ENCODE data around the gene PSMA6. TPM values are rescaled to one million over a fixed set of nuclear protein-coding genes. Genes with fewer than 3 reads are reported as not detected.
A peak's percentile ranks its signal among the peaks of the same experiment; 100 is the strongest.

The PSMA6 gene
- total and polyA plus RNA-seq, 2 of the 8 experiments (the other 6 are each of a cell fraction or from before 2014, with no cell fraction given): 180 to 238 TPM

DNA sequence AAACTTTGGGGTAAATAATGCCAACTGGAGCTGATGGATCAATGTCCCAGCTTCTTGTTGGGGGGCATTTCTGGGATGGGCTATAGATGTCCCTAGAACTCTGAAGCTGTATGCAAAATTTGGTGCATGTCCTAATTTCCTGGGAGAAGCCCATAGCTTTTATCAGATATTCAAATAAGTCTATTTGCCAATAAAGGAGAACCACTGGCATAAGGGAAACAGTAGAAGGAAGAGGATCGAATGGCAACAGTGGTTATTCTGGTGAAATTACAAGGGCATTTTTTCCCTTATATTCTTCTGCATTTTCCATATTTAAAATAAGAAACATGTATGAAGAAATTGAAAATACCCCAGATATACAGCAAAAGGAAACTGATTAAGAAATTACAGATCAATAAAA, 34.2 kb downstream of the PSMA6 start:
- H2BK15ac ChIP-seq (ENCODE audit: low read length): no peak overlapping the region
- H3K23ac ChIP-seq (ENCODE audit: insufficient read length): no peak overlapping the region
- H2BK20ac ChIP-seq (ENCODE audit: low read length): 0 out of 2 replicates have a peak overlapping the region, but pooled peaks have one; percentile 61
- no peak overlapping the region for H4K5ac ChIP-seq (ENCODE audit: insufficient read length, low read depth, low read length)
- no peaks in the 10 kb centered on the region for H4K20me1 ChIP-seq (replicated peaks in 1 of 2; ENCODE audit: control insufficient read depth in 1 of 2, insufficient read depth in 2 of 2, low read length in 2 of 2)
- H3K4ac ChIP-seq (replicated peaks; ENCODE audit: insufficient read length, low read depth, low read length): no peak overlapping the region
- DNase-seq (ENCODE audit: low read depth in 1 of 2, low spot score in 2 of 2): peak in 1 of 2 experiments; percentile 4
- no peaks in the 10 kb centered on the region for H3K79me1 ChIP-seq (ENCODE audit: low read depth, low read length)
- no peak overlapping the region for H2AK5ac ChIP-seq (ENCODE audit: low read depth, low read length)
- no peak overlapping the region for H3K9ac ChIP-seq (replicated peaks in 1 of 4; ENCODE audit: extremely low read depth in 1 of 4, low read depth in 3 of 4, low read length in 3 of 4)
- H3K14ac ChIP-seq (ENCODE audit: insufficient read length): no peak overlapping the region
- H3K4me1 ChIP-seq (replicated peaks in 1 of 4; ENCODE audit: control insufficient read depth in 3 of 4, insufficient read depth in 4 of 4, low read length in 3 of 4): peaks cover 0 to under 1% (median 0%) of the 10 kb centered on the region in 4 experiments; a peak in 1 of 7 replicates
- H3K9me3 ChIP-seq (ENCODE audit: insufficient read depth in 2 of 2, low read depth in 1 of 2, low read length in 1 of 2): no peaks in the 10 kb centered on the region
- ChIA-PET CTCF (ENCODE audit: partially characterized antibody) (no interaction called here), POLR2A (ENCODE audit: partially characterized antibody) (interaction anchor here (0.7 kb wide), 1 partner anchor 34 kb away, joined by 3 read pairs; the partner anchor contains the start of gene PSMA6)
- no peak overlapping the region for H3K18ac ChIP-seq (ENCODE audit: extremely low read depth, low read length)
- H3K27me3 ChIP-seq (replicated peaks in 1 of 4; ENCODE audit: control insufficient read depth in 3 of 4, extremely low read depth in 1 of 4, insufficient read depth in 3 of 4, low read length in 3 of 4): no peaks in the 10 kb centered on the region
- no peaks in the 10 kb centered on the region for H3K23me2 ChIP-seq (ENCODE audit: low read depth, low read length)
- no peaks in the 10 kb centered on the region for H3K79me2 ChIP-seq (ENCODE audit: control insufficient read depth in 1 of 2, insufficient read depth in 2 of 2, low read length in 2 of 2)
- H3K4me3 ChIP-seq (ENCODE audit: extremely low read depth in 1 of 4, insufficient read depth in 2 of 4, low read depth in 3 of 4, low read length in 4 of 4): no peak overlapping the region
- H3K4me2 ChIP-seq (ENCODE audit: insufficient read depth in 1 of 2, low read depth in 2 of 2, low read length in 2 of 2): no peak overlapping the region
- no peak overlapping the region for H2BK12ac ChIP-seq (ENCODE audit: low read depth, low read length)
- H2BK120ac ChIP-seq (replicated peaks; ENCODE audit: low read depth, low read length): no peak overlapping the region
- no peak for FAIRE-seq
- no peaks in the 10 kb centered on the region for H3K36me3 ChIP-seq (ENCODE audit: control insufficient read depth in 2 of 4, insufficient read depth in 4 of 4, low read length in 3 of 4)
- 80% methylated on average over 1 of the region's 1 CpG; no CpG with 5 or more reads in 1 of the 2 experiments for WGBS, 2 experiments (ENCODE audit: extremely low coverage in 1 of 2, insufficient coverage in 1 of 2, insufficient read length in 1 of 2, insufficient replicate concordance in 2 of 2, low coverage in 1 of 2, low lambda C conversion rate in 2 of 2, missing lambda C conversion rate in 1 of 2)
- H2AFZ ChIP-seq (ENCODE audit: low read length): no peak overlapping the region
- H3K56ac ChIP-seq (replicated peaks; ENCODE audit: insufficient read length, low read depth, low read length): no peak overlapping the region
- H4K91ac ChIP-seq (replicated peaks; ENCODE audit: insufficient read length, low read length): no peak overlapping the region
- H2BK5ac ChIP-seq (ENCODE audit: low read depth, low read length): no peak overlapping the region
- no peak overlapping the region for H3K27ac ChIP-seq (ENCODE audit: low read depth, low read length)
- H4K8ac ChIP-seq (ENCODE audit: extremely low read depth, insufficient read depth, low read length): no peak overlapping the region
